CD4-positive, alpha-beta memory T cell (primary cell): ENCODE measurements around the gene EPS8L1. TPM values are rescaled to one million over a fixed set of nuclear protein-coding genes. Genes with fewer than 3 reads are reported as not detected.

Experiments
- CTCF ChIA-PET: fragments of 350-600 bp; sonication (Branson Sonifier 250); formaldehyde crosslinking; loops from one replicate; lab custom pipeline; 2021; ENCODE audit warnings: inconsistent platforms; ENCODE audit not compliant: partially characterized antibody; lab: Charles Lee
- POLR2A ChIA-PET: fragments of 350-600 bp; sonication (Branson Sonifier 250); formaldehyde crosslinking; loops from one replicate; lab custom pipeline; 2021; ENCODE audit not compliant: partially characterized antibody; lab: Charles Lee
- DNase-seq, 5 donors: peaks; one replicate each; pipeline versions ENCODE4 v3.0.0 to v3.0.0-alpha.2; 2020 to 2022; ENCODE audit warnings: mixed read lengths in 1 of 5
- H3K27ac ChIP-seq: one replicate; pipeline ENCODE4 v1.7.0; 2013; ENCODE audit warnings: low read depth, low read length
- H3K27me3 ChIP-seq: 2 replicates; pipeline ENCODE4 v1.7.0; 2013; ENCODE audit warnings: mild to moderate bottlenecking, low read length, moderate library complexity; ENCODE audit not compliant: insufficient read depth
- H3K36me3 ChIP-seq: 2 replicates; pipeline ENCODE4 v1.7.0; 2013; ENCODE audit warnings: mild to moderate bottlenecking, low read length, moderate library complexity; ENCODE audit not compliant: insufficient read depth
- H3K4me1 ChIP-seq: 2 replicates; pipeline ENCODE4 v1.7.0; 2013; ENCODE audit warnings: mild to moderate bottlenecking, low read length, moderate library complexity; ENCODE audit not compliant: insufficient read depth
- H3K4me3 ChIP-seq, 2 donors: one replicate each; pipeline ENCODE4 v1.7.0; 2013; ENCODE audit warnings: low read length in 2 of 2, mild to moderate bottlenecking in 1 of 2
- H3K9me3 ChIP-seq, 2 donors: one replicate each; pipeline ENCODE4 v1.7.0; 2013; ENCODE audit warnings: low read length in 2 of 2, control low read depth in 1 of 2; ENCODE audit not compliant: control insufficient read depth in 1 of 2
- H3K27ac Mint-ChIP-seq, 7 donors: one replicate each; pipeline ENCODE4 v1.8.0; 2020 to 2021; ENCODE audit warnings: mixed read lengths in 7 of 7, mild to moderate bottlenecking in 6 of 7, inconsistent platforms in 3 of 7, moderate library complexity in 3 of 7
- H3K27me3 Mint-ChIP-seq, 2 donors: one replicate each; pipeline ENCODE4 v1.8.0; 2020 to 2021; ENCODE audit warnings: mixed read lengths in 2 of 2
- H3K36me3 Mint-ChIP-seq, 2 donors: one replicate each; pipeline ENCODE4 v1.8.0; 2020 to 2021; ENCODE audit warnings: mixed read lengths in 2 of 2, inconsistent platforms in 1 of 2, mild to moderate bottlenecking in 1 of 2
- H3K4me1 Mint-ChIP-seq, 4 donors: one replicate each; pipeline ENCODE4 v1.8.0; 2020 to 2021; ENCODE audit warnings: mixed read lengths in 4 of 4, mild to moderate bottlenecking in 1 of 4
- H3K4me3 Mint-ChIP-seq, 8 donors: one replicate each; pipeline ENCODE4 v1.8.0; 2020 to 2021; ENCODE audit warnings: mixed read lengths in 8 of 8, mild to moderate bottlenecking in 7 of 8, moderate library complexity in 6 of 8, inconsistent platforms in 3 of 8
- H3K9me3 Mint-ChIP-seq, 8 donors: one replicate each; pipeline ENCODE4 v1.8.0; 2020 to 2021; ENCODE audit warnings: mixed read lengths in 8 of 8, mild to moderate bottlenecking in 5 of 8, inconsistent platforms in 3 of 8, moderate library complexity in 1 of 8
- intact Hi-C: fragments of 100-400 bp; cut with micrococcal nuclease; formaldehyde crosslinking; loops from one replicate; pipeline ENCODE4 v1.15.1; 2023
- polyA plus RNA-seq, 2 donors: library from polyadenylated mRNA; unstranded; fragments of 300-500 nt; fragmentation: Illumina TruSeq; gene quantifications; one replicate each; pipeline ENCODE4 v1.2.3, GENCODE V29; 2021
- total RNA-seq, 2 experiments: library from RNA; stranded (reverse); gene quantifications; one replicate each; pipeline ENCODE4 v1.2.3, GENCODE V29; 2021

EPS8L1 gene
- total and polyA plus RNA-seq, 4 experiments from 2014 or later: 0.45 to 2.2 (median 1.1) TPM

GRCh38 chr19:55042344-55042678, 33.4 kb upstream of the EPS8L1 start:
- CTCF ChIA-PET: no interaction called here
- no peak overlapping the region for H3K27ac ChIP-seq
- peaks cover 14 to 29% of the 10 kb centered on the region in 2 donors for H3K36me3 Mint-ChIP-seq

GRCh38 chr19:55042688-55043087, 33.0 kb upstream of the EPS8L1 start:
- H3K4me3 ChIP-seq: no peak overlapping the region
- peaks cover 14 to 32% of the 10 kb centered on the region in 2 donors for H3K36me3 Mint-ChIP-seq
- H3K27ac ChIP-seq: no peak overlapping the region
- H3K4me1 ChIP-seq: peaks cover 17% of the 10 kb centered on the region
- peak overlapping the region in 3 of 7 donors; percentile 46 to 84 (median 69) for H3K27ac Mint-ChIP-seq
- H3K27me3 ChIP-seq: no peaks in the 10 kb centered on the region
- no peaks in the 10 kb centered on the region for H3K27me3 Mint-ChIP-seq
- peaks cover 0 to 4% (median 0%) of the 10 kb centered on the region in 8 donors for H3K9me3 Mint-ChIP-seq
- intact Hi-C loops: no loop called here
- no peaks in the 10 kb centered on the region for H3K9me3 ChIP-seq
- H3K4me1 Mint-ChIP-seq: peaks cover 14 to 25% (median 20%) of the 10 kb centered on the region in 4 donors
- peaks cover 25% of the 10 kb centered on the region for H3K36me3 ChIP-seq
- no peak for DNase-seq
- CTCF ChIA-PET: no interaction called here
- peak overlapping the region in 6 of 8 donors; percentile 46 to 89 (median 80) for H3K4me3 Mint-ChIP-seq
- POLR2A ChIA-PET: no interaction called here

More at GRCh38 chr19:55042344-55042678, 33.4 kb upstream of the EPS8L1 start:
- H3K27me3 ChIP-seq: no peaks in the 10 kb centered on the region
- H3K4me1 ChIP-seq: peaks cover 17% of the 10 kb centered on the region
- no peak overlapping the region for H3K4me3 ChIP-seq
- no peaks in the 10 kb centered on the region for H3K27me3 Mint-ChIP-seq
- H3K4me1 Mint-ChIP-seq: peaks cover 14 to 25% (median 20%) of the 10 kb centered on the region in 4 donors
- peaks cover 21% of the 10 kb centered on the region for H3K36me3 ChIP-seq
- H3K9me3 ChIP-seq: no peaks in the 10 kb centered on the region
- POLR2A ChIA-PET: interaction anchor here (0.6 kb wide), 1 partner anchor 680 kb away, joined by 4 read pairs; no protein-coding TSS in a partner anchor
- peak overlapping the region; percentile 64 to 89 (median 79) for H3K4me3 Mint-ChIP-seq
- H3K9me3 Mint-ChIP-seq: peaks cover 0 to 4% (median 0%) of the 10 kb centered on the region in 8 donors
- intact Hi-C loops: no loop called here
- DNase-seq: no peak
- peak overlapping the region in 6 of 7 donors; percentile 64 to 90 (median 80) for H3K27ac Mint-ChIP-seq

- Mint-ChIP-seq H3K36me3 (peaks cover 14 to 44% of the 10 kb centered on the region in 2 donors), H3K4me3 (peak overlapping the region in 1 of 8 donors; percentile 10), H3K27me3 (no peaks in the 10 kb centered on the region), H3K9me3 (peaks cover 0 to 1% (median 0%) of the 10 kb centered on the region in 8 donors), H3K4me1 (peaks cover 14 to 25% (median 20%) of the 10 kb centered on the region in 4 donors), H3K27ac (peak overlapping the region in 2 of 7 donors; percentile 9 to 47)
- Histone ChIP-seq H3K4me1 (peaks cover 17% of the 10 kb centered on the region), H3K27ac (no peak overlapping the region), H3K9me3 (no peaks in the 10 kb centered on the region), H3K27me3 (no peaks in the 10 kb centered on the region), H3K36me3 (peaks cover 39% of the 10 kb centered on the region), H3K4me3 (no peak overlapping the region)
- intact Hi-C loops: no loop called here
- CTCF ChIA-PET: interaction anchor here (1.3 kb wide), 1 partner anchor 10 kb away, joined by 3 read pairs; no protein-coding TSS in a partner anchor
- POLR2A ChIA-PET: no interaction called here
- DNase-seq: no peak
Measured at GRCh38 chr19:55044286-55044685, 31.4 kb upstream of the EPS8L1 start.

- Mint-ChIP-seq H3K36me3 (peaks cover 10 to 42% of the 10 kb centered on the region in 2 donors), H3K4me1 (peaks cover 14 to 25% (median 17%) of the 10 kb centered on the region in 4 donors), H3K9me3 (no peaks in the 10 kb centered on the region), H3K4me3 (no peak overlapping the region), H3K27me3 (no peaks in the 10 kb centered on the region), H3K27ac (peak overlapping the region in 1 of 7 donors; percentile 9)
- Histone ChIP-seq H3K4me1 (peaks cover 17% of the 10 kb centered on the region), H3K27ac (no peak overlapping the region), H3K36me3 (peaks cover 39% of the 10 kb centered on the region), H3K27me3 (no peaks in the 10 kb centered on the region), H3K9me3 (no peaks in the 10 kb centered on the region), H3K4me3 (no peak overlapping the region)
- no peak for DNase-seq
- intact Hi-C loops: no loop called here
- POLR2A ChIA-PET: no interaction called here
- CTCF ChIA-PET: no interaction called here
Measured at GRCh38 chr19:55044771-55045716, 30.6 kb upstream of the EPS8L1 start.

GRCh38 chr19:55046975-55047622, 28.6 kb upstream of the EPS8L1 start:
- no peak overlapping the region for H3K4me3 Mint-ChIP-seq
- H3K27me3 Mint-ChIP-seq: no peaks in the 10 kb centered on the region
- H3K27me3 ChIP-seq: no peaks in the 10 kb centered on the region
- peaks cover 8% of the 10 kb centered on the region for H3K4me1 ChIP-seq
- no peaks in the 10 kb centered on the region for H3K9me3 Mint-ChIP-seq
- intact Hi-C loops: no loop called here
- H3K27ac ChIP-seq: no peak overlapping the region
- no peaks in the 10 kb centered on the region for H3K9me3 ChIP-seq
- peak overlapping the region in 1 of 7 donors; percentile 46 for H3K27ac Mint-ChIP-seq
- H3K4me1 Mint-ChIP-seq: peaks cover 6 to 10% (median 7%) of the 10 kb centered on the region in 4 donors
- CTCF ChIA-PET: no interaction called here
- no peak for DNase-seq
- peaks cover 18 to 50% of the 10 kb centered on the region in 2 donors for H3K36me3 Mint-ChIP-seq
- no peak overlapping the region for H3K4me3 ChIP-seq
- peaks cover 42% of the 10 kb centered on the region for H3K36me3 ChIP-seq
- POLR2A ChIA-PET: no interaction called here

GRCh38 chr19:55047951-55048350, 27.7 kb upstream of the EPS8L1 start:
- Mint-ChIP-seq H3K4me1 (peaks cover 0 to 1% (median 0%) of the 10 kb centered on the region in 4 donors), H3K4me3 (no peak overlapping the region), H3K27me3 (no peaks in the 10 kb centered on the region), H3K27ac (peak overlapping the region in 1 of 7 donors; percentile 46), H3K36me3 (peaks cover 22 to 50% of the 10 kb centered on the region in 2 donors), H3K9me3 (no peaks in the 10 kb centered on the region)
- Histone ChIP-seq H3K27ac (no peak overlapping the region), H3K4me3 (no peak overlapping the region), H3K36me3 (peaks cover 42% of the 10 kb centered on the region), H3K27me3 (no peaks in the 10 kb centered on the region), H3K4me1 (no peaks in the 10 kb centered on the region), H3K9me3 (no peaks in the 10 kb centered on the region)
- ChIA-PET POLR2A (no interaction called here), CTCF (no interaction called here)
- DNase-seq: no peak
- intact Hi-C loops: no loop called here

GRCh38 chr19:55048446-55048845, 27.2 kb upstream of the EPS8L1 start:
- no peak for DNase-seq
- no peaks in the 10 kb centered on the region for H3K27me3 Mint-ChIP-seq
- no peak overlapping the region for H3K27ac Mint-ChIP-seq
- POLR2A ChIA-PET: no interaction called here
- H3K9me3 Mint-ChIP-seq: no peaks in the 10 kb centered on the region
- Histone ChIP-seq H3K27me3 (no peaks in the 10 kb centered on the region), H3K27ac (no peak overlapping the region), H3K4me3 (no peak overlapping the region), H3K4me1 (no peaks in the 10 kb centered on the region), H3K9me3 (no peaks in the 10 kb centered on the region), H3K36me3 (peaks cover 42% of the 10 kb centered on the region)
- intact Hi-C loops: no loop called here
- H3K4me3 Mint-ChIP-seq: no peak overlapping the region
- H3K4me1 Mint-ChIP-seq: no peaks in the 10 kb centered on the region
- CTCF ChIA-PET: no interaction called here
- peaks cover 25 to 52% of the 10 kb centered on the region in 2 donors for H3K36me3 Mint-ChIP-seq
